ENCODE results near the gene RND3.

The RND3 gene

GRCh38 chr2:150476286-150476685, 11.2 kb downstream of the RND3 start:
- no peak for DNase-seq (ENCODE audit: low read depth, low spot score)

- no peak for DNase-seq (ENCODE audit: low read depth, low spot score)
Measured at GRCh38 chr2:150475479-150476250, 11.8 kb downstream of the RND3 start.

GRCh38 chr2:150474326-150475074, 13.0 kb downstream of the RND3 start:
- DNase-seq (ENCODE audit: low read depth, low spot score): no peak

GRCh38 chr2:150473767-150474166, 13.7 kb downstream of the RND3 start:
- DNase-seq (ENCODE audit: low read depth, low spot score): no peak

GRCh38 chr2:150472511-150472899, 15.0 kb downstream of the RND3 start:
- no peak for DNase-seq (ENCODE audit: low read depth, low spot score)

- no peak for DNase-seq (ENCODE audit: low read depth, low spot score)
Measured at GRCh38 chr2:150471813-150472510, 15.5 kb downstream of the RND3 start.

GRCh38 chr2:150470435-150470834, 17.0 kb downstream of the RND3 start:
- DNase-seq (ENCODE audit: low read depth, low spot score): no peak

GRCh38 chr2:150469706-150470274, 17.7 kb downstream of the RND3 start:
- no peak for DNase-seq (ENCODE audit: low read depth, low spot score)

- no peak for DNase-seq (ENCODE audit: low read depth, low spot score)
Measured at GRCh38 chr2:150468350-150468960, 19.0 kb downstream of the RND3 start.

- DNase-seq (ENCODE audit: low read depth, low spot score): no peak
Measured at GRCh38 chr2:150467621-150467963, 19.9 kb downstream of the RND3 start.

GRCh38 chr2:150466741-150467620, 20.5 kb downstream of the RND3 start:
- no peak for DNase-seq (ENCODE audit: low read depth, low spot score)

GRCh38 chr2:150465703-150466569, 21.5 kb downstream of the RND3 start:
- no peak for DNase-seq (ENCODE audit: low read depth, low spot score)

GRCh38 chr2:150464986-150465385, 22.5 kb downstream of the RND3 start:
- DNase-seq (ENCODE audit: low read depth, low spot score): no peak

GRCh38 chr2:150464270-150464669, 23.2 kb downstream of the RND3 start:
- no peak for DNase-seq (ENCODE audit: low read depth, low spot score)

GRCh38 chr2:150462770-150463169, 24.7 kb downstream of the RND3 start:
- no peak for DNase-seq (ENCODE audit: low read depth, low spot score)

GRCh38 chr2:150459281-150459680, 28.2 kb downstream of the RND3 start:
- no peak for DNase-seq (ENCODE audit: low read depth, low spot score)

- DNase-seq (ENCODE audit: low read depth, low spot score): no peak
Measured at GRCh38 chr2:150450765-150451164, 36.7 kb downstream of the RND3 start.

GRCh38 chr2:150449856-150450255, 37.6 kb downstream of the RND3 start:
- DNase-seq (ENCODE audit: low read depth, low spot score): no peak

GRCh38 chr2:150445398-150445797, 42.1 kb downstream of the RND3 start:
- no peak for DNase-seq (ENCODE audit: low read depth, low spot score)

GRCh38 chr2:150442484-150442883, 45.0 kb downstream of the RND3 start:
- no peak for DNase-seq (ENCODE audit: low read depth, low spot score)

All from ELF-1 (cell line).